T-helper 2 cell treated with Interferon-gamma antibody and Interleukin-4, amounts not matched to agents 5 μg/mL and 100 μg/mL, for 36 hours (primary cell): ENCODE results near the gene ERCC6.

ENCODE experiments used
- DNase-seq: peaks from one replicate; pipeline ENCODE4 v3.0.0; 2021; ENCODE audit warnings: low spot score
- H3K27ac Mint-ChIP-seq: one replicate; pipeline ENCODE4 v1.8.0; 2021; ENCODE audit warnings: mild to moderate bottlenecking, mixed read lengths
- H3K27me3 Mint-ChIP-seq: one replicate; pipeline ENCODE4 v1.8.0; 2021; ENCODE audit warnings: low read depth, mixed read lengths
- H3K36me3 Mint-ChIP-seq: one replicate; pipeline ENCODE4 v1.8.0; 2021; ENCODE audit warnings: low read depth, mixed read lengths
- H3K4me1 Mint-ChIP-seq: one replicate; pipeline ENCODE4 v1.8.0; 2021; ENCODE audit warnings: low read depth, mixed read lengths
- H3K4me3 Mint-ChIP-seq: one replicate; pipeline ENCODE4 v1.8.0; 2022; ENCODE audit warnings: mild to moderate bottlenecking, moderate library complexity, mixed read lengths
- H3K9me3 Mint-ChIP-seq: one replicate; pipeline ENCODE4 v1.8.0; 2021; ENCODE audit warnings: mixed read lengths

Gene ERCC6

DNA sequence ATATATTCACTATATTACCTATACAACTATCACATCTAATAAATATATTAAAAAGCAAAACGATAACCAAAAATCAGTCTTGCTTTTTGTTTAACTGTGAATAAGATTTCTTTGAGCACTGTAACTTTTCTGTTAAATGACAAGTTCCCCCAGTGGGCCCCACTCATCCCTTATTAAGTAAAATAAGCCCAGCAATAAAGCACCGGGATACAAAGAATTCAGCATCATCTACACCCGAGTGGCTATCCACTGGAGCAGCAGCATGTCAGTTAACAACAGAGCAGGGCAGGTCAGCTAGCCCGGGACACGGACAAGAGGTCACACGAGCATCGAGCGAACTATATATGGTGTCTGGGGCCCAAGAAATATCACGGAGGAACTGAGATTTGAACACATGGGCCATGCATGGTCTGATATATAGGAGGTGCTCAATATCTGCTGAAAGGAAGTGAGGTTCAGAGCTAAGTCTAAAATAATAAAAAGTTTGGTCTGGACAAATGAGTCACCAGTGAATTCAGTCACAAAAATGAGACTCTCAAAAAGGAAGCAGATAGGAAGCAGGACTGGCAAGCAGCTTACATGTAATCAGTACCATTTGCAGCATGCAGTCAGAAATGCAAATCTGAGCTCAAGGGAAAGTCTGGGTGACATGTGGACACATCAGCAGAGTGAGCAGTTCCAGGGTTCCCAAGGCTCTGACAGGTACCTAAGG is 4.1 kb downstream of the ERCC6 start:
- Mint-ChIP-seq H3K36me3 (peaks cover 27% of the 10 kb centered on the region), H3K9me3 (no peaks in the 10 kb centered on the region), H3K4me3 (peak overlapping the region; percentile 39), H3K4me1 (peaks cover 35% of the 10 kb centered on the region), H3K27me3 (no peaks in the 10 kb centered on the region), H3K27ac (peak overlapping the region; percentile 73)
- peak; percentile 49 for DNase-seq

DNA sequence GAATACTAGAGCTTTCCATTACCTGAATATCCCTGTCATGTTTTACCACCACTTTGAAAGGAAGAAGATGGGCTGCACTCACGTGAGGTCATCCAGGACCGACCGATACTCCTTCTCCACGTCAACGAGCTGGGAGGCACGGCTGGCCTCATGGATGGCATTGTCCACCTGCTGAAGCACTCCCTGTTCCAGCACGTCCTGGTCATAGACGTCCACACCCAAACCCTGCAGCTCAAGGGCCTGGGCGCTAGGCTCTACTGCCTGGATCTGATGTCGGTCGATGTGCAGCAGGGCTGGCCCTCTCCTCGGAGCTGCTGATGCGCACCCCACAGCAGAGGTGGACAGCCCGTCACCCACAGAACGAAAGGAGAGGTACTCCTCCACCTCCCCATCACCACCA is 6.5 kb downstream of the ERCC6 start:
- Mint-ChIP-seq H3K4me3 (no peak overlapping the region), H3K27ac (no peak overlapping the region), H3K27me3 (no peaks in the 10 kb centered on the region), H3K4me1 (peaks cover 22% of the 10 kb centered on the region), H3K36me3 (peaks cover 45% of the 10 kb centered on the region), H3K9me3 (no peaks in the 10 kb centered on the region)
- no peak for DNase-seq

DNA sequence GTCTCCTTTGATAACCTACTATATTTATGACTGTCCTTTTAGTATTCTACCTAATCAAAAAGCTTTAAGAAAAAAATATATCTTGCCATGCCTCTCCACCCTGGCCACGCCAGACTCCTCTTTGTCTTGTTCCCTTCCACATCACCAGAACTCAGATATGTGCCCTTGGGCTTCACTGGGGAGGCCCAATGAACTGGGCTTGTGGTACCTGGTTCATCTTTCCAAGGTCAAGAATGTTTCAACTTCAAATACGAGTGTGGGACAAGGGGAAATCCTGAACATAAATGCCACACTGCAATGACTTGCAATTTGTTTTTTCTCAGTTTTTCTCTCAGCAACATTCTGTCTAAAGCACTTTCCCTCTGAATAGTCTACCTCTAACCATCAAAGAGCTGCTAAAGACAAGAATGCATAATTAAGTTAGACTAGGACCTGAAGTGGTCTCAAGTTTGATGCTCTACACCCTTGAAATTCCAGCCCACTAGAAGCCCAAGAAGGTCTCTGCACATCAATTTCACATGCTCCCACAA is 9.9 kb downstream of the ERCC6 start:
- H3K4me3 Mint-ChIP-seq, result no peak overlapping the region
- H3K36me3 Mint-ChIP-seq, result peaks cover 61% of the 10 kb centered on the region
- DNase-seq, result no peak
- H3K27ac Mint-ChIP-seq, result no peak overlapping the region
- H3K27me3 Mint-ChIP-seq, result no peaks in the 10 kb centered on the region
- no peaks in the 10 kb centered on the region for H3K9me3 Mint-ChIP-seq
- H3K4me1 Mint-ChIP-seq, result peaks cover 3% of the 10 kb centered on the region

DNA sequence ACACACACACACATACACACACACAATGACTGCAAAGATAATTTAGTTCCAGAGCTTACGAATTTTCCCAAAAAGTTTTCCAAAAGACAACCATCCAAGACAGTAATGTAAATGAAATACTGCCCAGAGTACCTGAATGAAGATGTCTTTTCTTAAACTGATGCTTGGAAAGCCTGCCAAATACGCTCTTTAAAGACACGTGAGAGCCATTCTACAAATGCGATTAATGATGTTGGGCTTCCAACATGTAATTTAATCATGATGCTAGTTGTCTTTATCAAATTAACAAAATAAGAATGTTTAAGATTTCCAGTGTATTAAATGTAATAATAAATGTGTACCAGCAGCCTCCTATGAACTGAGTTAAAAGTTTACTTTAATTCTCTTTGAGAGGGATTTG is 11.1 kb downstream of the ERCC6 start:
- Mint-ChIP-seq H3K27me3 (no peaks in the 10 kb centered on the region), H3K9me3 (no peaks in the 10 kb centered on the region), H3K27ac (no peak overlapping the region), H3K36me3 (peaks cover 66% of the 10 kb centered on the region), H3K4me3 (no peak overlapping the region), H3K4me1 (peaks cover 3% of the 10 kb centered on the region)
- DNase-seq, result no peak

DNA sequence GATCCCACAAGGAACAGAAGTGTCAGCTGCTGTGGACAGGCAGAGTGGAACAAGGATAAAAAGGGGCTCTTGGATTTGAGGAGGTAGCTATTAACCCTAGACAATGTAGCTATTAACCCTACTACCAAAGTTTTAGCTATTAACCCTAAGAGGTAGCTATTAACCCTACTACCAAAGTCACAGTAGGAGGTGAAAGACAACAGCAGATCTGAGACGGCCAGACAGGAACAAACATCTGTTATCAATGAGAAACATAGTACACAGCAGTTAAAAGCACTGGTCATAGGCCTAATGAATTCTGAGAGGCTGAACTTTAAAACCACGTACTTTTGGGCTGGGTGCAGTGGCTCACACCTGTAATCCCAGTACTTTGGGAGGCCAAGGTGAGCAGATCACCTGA is 11.9 kb downstream of the ERCC6 start:
- no peaks in the 10 kb centered on the region for H3K9me3 Mint-ChIP-seq
- no peak for DNase-seq
- no peaks in the 10 kb centered on the region for H3K27me3 Mint-ChIP-seq
- no peak overlapping the region for H3K4me3 Mint-ChIP-seq
- H3K27ac Mint-ChIP-seq, result no peak overlapping the region
- peaks cover 3% of the 10 kb centered on the region for H3K4me1 Mint-ChIP-seq
- peaks cover 62% of the 10 kb centered on the region for H3K36me3 Mint-ChIP-seq

DNA sequence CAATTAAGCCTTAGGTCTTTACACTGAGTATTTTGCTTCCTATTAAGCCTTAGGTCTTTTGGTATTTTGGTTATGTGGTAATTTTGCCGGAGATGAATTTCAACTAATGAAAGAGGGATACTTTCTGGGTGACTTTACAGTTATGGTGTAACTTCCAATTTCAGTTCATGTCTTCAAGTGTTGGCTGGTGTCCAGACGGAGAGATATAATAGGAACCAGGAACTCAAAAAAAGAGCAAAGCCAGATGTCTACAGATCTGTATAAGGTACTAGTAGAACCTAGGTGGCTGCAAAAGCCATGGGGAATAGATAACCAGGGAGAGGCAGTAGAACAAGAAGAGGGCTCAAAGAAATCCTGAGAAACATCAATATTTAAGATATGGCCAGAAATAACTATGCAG is 12.3 kb downstream of the ERCC6 start:
- no peaks in the 10 kb centered on the region for H3K27me3 Mint-ChIP-seq
- H3K36me3 Mint-ChIP-seq, result peaks cover 58% of the 10 kb centered on the region
- no peaks in the 10 kb centered on the region for H3K9me3 Mint-ChIP-seq
- H3K4me1 Mint-ChIP-seq, result peaks cover under 1% of the 10 kb centered on the region
- DNase-seq, result no peak
- no peak overlapping the region for H3K27ac Mint-ChIP-seq
- H3K4me3 Mint-ChIP-seq, result no peak overlapping the region

DNA sequence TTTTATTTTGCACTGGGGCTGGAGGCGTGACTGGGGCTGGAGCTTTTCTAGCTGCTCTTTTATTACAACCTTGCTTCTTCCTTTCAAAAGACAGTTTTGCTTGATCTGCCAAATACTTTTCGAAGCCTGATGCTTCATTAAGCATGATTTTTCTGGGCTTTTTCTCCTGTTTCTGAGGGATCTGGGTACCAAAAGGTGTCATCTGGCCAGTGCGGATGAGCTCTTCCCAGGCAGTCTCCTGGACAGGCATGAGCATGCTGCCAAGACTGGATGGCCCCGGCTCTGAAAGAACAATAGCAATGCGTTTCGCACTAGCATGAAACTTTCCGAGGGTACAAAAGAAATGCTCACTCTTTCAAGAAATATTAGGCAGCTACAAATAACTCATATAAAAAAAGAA is 14.4 kb downstream of the ERCC6 start:
- Mint-ChIP-seq H3K4me1 (no peaks in the 10 kb centered on the region), H3K9me3 (no peaks in the 10 kb centered on the region), H3K27me3 (no peaks in the 10 kb centered on the region), H3K36me3 (peaks cover 52% of the 10 kb centered on the region), H3K4me3 (no peak overlapping the region), H3K27ac (no peak overlapping the region)
- no peak for DNase-seq

DNA sequence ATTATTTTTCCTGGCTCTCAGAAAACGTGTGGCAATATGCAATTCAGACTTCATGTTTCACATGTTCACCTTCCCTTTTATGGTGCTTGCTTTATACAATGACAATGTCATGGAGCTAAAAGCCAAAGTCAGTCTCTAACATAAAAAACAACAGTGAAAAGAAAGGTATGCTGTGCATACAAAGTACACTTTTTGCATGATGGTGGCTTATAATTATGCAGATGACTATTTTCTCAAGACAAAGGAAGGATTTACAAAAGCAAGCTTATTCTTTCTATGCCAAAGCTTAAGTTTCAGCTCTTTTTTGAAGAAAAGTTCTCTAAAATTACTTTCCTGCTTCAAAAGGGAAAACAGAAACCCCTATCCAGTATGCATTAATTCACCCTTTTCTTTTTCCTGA is 15.6 kb downstream of the ERCC6 start:
- H3K9me3 Mint-ChIP-seq, result no peaks in the 10 kb centered on the region
- H3K36me3 Mint-ChIP-seq, result peaks cover 44% of the 10 kb centered on the region
- no peak for DNase-seq
- no peaks in the 10 kb centered on the region for H3K27me3 Mint-ChIP-seq
- no peak overlapping the region for H3K27ac Mint-ChIP-seq
- peaks cover 2% of the 10 kb centered on the region for H3K4me1 Mint-ChIP-seq
- H3K4me3 Mint-ChIP-seq, result no peak overlapping the region

DNA sequence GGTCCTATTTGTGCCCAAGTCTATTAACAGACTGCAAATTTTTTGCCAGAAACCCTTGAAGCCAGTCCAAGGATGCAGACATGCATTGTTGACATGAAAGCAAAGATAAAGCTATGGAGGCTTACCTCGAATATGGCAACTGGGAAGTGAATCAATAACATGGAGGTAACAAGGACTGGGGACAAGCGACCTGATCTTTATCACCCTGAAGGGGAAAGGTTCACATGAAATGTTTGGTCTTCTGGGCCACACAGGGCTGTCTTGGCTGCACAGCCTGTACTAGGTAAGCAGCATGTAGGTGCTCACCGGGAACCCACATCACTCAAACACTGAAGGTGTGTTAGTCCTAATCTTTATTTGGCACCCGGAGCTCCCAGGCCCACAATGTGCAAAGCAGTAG is 17.9 kb downstream of the ERCC6 start:
- H3K4me3 Mint-ChIP-seq, result no peak overlapping the region
- H3K27me3 Mint-ChIP-seq, result no peaks in the 10 kb centered on the region
- no peak overlapping the region for H3K27ac Mint-ChIP-seq
- no peaks in the 10 kb centered on the region for H3K9me3 Mint-ChIP-seq
- no peak for DNase-seq
- peaks cover 32% of the 10 kb centered on the region for H3K36me3 Mint-ChIP-seq
- peaks cover 2% of the 10 kb centered on the region for H3K4me1 Mint-ChIP-seq

DNA sequence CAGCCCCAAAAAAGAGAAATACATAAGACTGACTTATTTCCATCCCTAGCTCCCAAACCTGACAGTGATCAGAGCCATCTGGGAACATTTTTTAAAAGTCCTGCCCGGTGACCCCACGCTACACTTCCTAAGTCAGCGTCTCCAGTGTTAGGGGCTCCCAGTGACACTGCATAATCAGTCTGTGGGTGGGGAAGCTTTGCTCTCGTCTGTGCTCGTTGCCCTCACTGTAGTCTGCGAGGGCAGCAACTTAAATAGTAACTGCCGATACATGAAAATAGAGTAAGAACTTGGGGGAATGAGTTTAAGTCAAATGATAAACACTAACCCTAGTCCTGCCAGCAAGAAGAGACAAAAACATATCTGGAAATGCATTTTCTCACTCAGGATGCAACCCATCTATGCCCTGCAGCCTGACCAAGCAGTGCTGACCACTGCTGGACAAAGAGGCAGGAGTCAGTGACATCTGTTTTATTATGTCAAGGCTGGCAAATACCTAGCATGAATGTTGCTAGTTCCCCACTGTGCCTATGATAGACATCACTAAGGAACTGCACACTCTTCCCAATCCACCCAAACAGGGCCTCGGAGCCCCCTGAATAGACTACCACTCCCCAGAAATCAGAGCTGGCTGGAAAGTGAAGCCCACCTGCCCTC is 18.7 kb downstream of the ERCC6 start:
- Mint-ChIP-seq H3K4me1 (peaks cover 2% of the 10 kb centered on the region), H3K27me3 (no peaks in the 10 kb centered on the region), H3K9me3 (no peaks in the 10 kb centered on the region), H3K36me3 (peaks cover 26% of the 10 kb centered on the region), H3K27ac (no peak overlapping the region), H3K4me3 (no peak overlapping the region)
- no peak for DNase-seq

DNA sequence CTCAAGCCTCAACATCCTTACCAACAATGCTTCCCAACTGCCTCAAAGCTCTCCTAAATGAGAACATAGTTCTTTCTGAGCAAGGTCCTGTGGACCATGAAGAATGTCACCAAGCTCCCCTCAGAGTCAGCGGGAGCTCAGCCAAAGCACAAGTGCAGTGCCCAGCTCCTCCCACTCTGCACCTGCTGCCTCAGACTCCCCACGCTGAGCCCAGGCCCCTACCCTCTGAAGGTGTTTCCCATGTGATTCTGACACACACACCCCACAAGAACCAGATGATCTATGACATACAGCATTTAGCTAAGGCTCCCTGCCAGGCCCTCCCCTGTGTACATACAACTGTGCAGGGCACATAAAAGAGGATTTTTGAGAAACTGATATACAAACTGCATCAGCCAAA is 19.2 kb downstream of the ERCC6 start:
- Mint-ChIP-seq H3K27ac (no peak overlapping the region), H3K4me3 (no peak overlapping the region), H3K27me3 (no peaks in the 10 kb centered on the region), H3K9me3 (no peaks in the 10 kb centered on the region), H3K36me3 (peaks cover 24% of the 10 kb centered on the region), H3K4me1 (peaks cover 2% of the 10 kb centered on the region)
- no peak for DNase-seq

DNA sequence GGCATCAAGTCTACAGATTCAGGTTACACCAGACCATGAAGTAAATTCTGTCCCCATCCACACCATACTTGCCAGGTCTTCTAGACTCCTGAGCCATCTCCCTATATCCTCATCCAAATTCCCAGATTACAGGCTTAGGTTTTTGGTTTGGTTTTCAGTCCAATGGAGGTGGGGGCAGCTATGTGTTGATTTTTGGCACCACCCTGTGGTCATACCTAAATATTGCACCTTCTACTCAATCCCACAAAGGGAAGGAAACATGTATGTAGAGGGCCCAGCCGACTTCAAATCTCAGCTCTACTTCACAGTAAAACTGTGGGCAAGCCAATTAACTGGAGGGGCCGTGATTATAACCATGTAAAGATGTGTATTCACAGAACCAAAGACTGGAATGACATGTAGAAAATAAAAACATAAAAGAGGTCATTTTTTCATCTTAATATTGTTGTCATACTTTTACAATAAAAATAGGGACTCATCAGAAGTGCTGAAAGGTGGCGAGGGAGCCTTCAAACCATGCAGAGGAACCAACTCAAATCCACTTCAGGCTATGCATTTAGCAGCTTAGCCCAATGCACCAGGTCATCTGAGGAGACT is 19.8 kb downstream of the ERCC6 start:
- H3K27me3 Mint-ChIP-seq, result no peaks in the 10 kb centered on the region
- H3K4me1 Mint-ChIP-seq, result peaks cover 2% of the 10 kb centered on the region
- DNase-seq, result no peak
- H3K36me3 Mint-ChIP-seq, result peaks cover 18% of the 10 kb centered on the region
- H3K4me3 Mint-ChIP-seq, result no peak overlapping the region
- no peak overlapping the region for H3K27ac Mint-ChIP-seq
- H3K9me3 Mint-ChIP-seq, result no peaks in the 10 kb centered on the region

DNA sequence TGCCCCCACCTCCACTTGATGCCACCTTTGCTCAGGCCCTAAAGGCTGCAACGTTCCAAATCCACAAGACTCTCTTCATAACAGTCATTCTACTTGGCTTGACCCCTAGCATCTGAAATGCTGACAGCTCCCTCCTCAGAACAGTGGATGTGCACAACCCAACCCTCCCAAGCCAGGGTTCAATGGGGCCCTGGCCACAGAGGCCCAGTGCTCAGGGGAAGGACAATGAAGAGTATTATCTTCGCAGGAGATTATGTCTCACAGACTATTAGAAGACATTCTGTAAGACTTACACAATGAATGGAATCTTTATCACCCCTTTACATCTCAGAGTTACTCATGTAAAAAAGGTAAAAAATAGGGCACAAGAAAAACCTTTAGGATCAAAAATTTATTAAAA is 20.4 kb downstream of the ERCC6 start:
- no peak overlapping the region for H3K4me3 Mint-ChIP-seq
- H3K9me3 Mint-ChIP-seq, result no peaks in the 10 kb centered on the region
- H3K27me3 Mint-ChIP-seq, result no peaks in the 10 kb centered on the region
- peaks cover 15% of the 10 kb centered on the region for H3K36me3 Mint-ChIP-seq
- H3K27ac Mint-ChIP-seq, result no peak overlapping the region
- H3K4me1 Mint-ChIP-seq, result peaks cover 2% of the 10 kb centered on the region
- DNase-seq, result no peak

DNA sequence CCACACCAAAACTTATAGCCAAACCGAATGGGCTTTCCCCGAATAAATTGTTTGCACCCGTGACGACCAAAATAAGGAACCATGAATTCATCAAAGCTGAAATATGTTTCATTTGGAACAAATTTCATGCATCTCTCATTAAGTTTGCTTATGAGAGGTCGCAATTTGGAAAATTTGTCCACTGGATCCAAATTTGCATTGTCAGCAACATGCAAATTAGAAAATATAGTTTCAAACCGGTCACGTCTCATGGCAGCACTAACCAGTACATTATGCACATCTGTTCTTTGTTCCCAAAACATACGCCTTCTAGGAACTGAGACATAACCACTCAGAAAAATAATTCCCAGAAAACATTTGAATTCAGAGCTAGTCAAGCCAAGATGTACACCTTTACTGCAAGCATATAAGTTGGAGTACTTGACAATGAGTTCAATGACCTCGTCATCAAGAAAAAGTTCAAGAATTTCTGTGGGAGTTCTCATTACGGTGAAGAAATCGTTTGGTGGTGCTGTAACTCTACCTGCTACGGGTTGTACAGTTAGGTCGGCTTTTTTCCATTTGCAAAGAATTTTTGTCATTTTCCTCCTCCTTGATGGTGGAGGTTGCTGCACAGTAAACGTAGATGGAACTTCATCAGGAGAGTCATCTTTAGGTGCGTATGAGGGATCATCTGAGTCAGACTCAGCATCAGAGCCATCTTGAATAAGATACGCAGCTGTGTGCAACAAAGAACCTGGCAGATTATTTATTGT is 22.5 kb downstream of the ERCC6 start:
- H3K4me3 Mint-ChIP-seq, result no peak overlapping the region
- DNase-seq, result no peak
- peaks cover 5% of the 10 kb centered on the region for H3K4me1 Mint-ChIP-seq
- no peaks in the 10 kb centered on the region for H3K9me3 Mint-ChIP-seq
- peaks cover 9% of the 10 kb centered on the region for H3K36me3 Mint-ChIP-seq
- H3K27me3 Mint-ChIP-seq, result no peaks in the 10 kb centered on the region
- no peak overlapping the region for H3K27ac Mint-ChIP-seq
